Left lung (tissue), 10 donors: ENCODE results near the gene CARD9. TPM values are rescaled to one million over a fixed set of nuclear protein-coding genes. Genes with fewer than 3 reads are reported as not detected.

ENCODE experiments used
- ATAC-seq: fragments of 200-7000 bp; cut with Tn5 transposase; one replicate; pipeline ENCODE4 v1.9.1; 2020; ENCODE audit warnings: moderate library complexity
- DNase-seq, 4 donors: peaks; one replicate each; pipeline ENCODE4 v3.0.0-alpha.2; 2013 to 2020
- H3K27ac ChIP-seq, 2 donors: fragments of 200-600 bp; sonication (generic) in 1 of 2; one replicate each; pipeline versions ENCODE4 v1.5.0 to v1.8.0; 2020 to 2021
- H3K27me3 ChIP-seq, 2 donors: fragments of 200-600 bp; sonication (generic) in 1 of 2; one replicate each; pipeline versions ENCODE4 v1.5.0 to v1.8.0; 2020 to 2021
- H3K36me3 ChIP-seq, 2 donors: fragments of 200-600 bp; sonication (generic) in 1 of 2; one replicate each; pipeline versions ENCODE4 v1.5.0 to v1.8.0; 2020 to 2021
- H3K4me1 ChIP-seq, 2 donors: fragments of 200-600 bp; one replicate each; pipeline ENCODE4 v1.8.0; 2021
- H3K4me3 ChIP-seq, 2 donors: fragments of 200-600 bp; sonication (generic) in 1 of 2; one replicate each; pipeline versions ENCODE4 v1.5.0 to v1.8.0; 2020 to 2021; ENCODE audit warnings: mild to moderate bottlenecking in 1 of 2
- H3K9me3 ChIP-seq, 2 donors: fragments of 200-600 bp; sonication (generic) in 1 of 2; one replicate each; pipeline versions ENCODE4 v1.5.0 to v1.8.0; 2020 to 2021
- intact Hi-C, 2 donors: fragments of 100-400 bp; cut with DNase I; formaldehyde crosslinking; loops; one replicate each; pipeline versions ENCODE4 v1.11.2 to v1.14.2; 2022
- polyA plus RNA-seq, 6 donors: library from polyadenylated mRNA; unstranded; fragments of 120-200 nt; gene quantifications; one replicate each; pipeline ENCODE4 v1.2.1, GENCODE V29; 2013; ENCODE audit not compliant: insufficient read length in 6 of 6
- total RNA-seq, 2 donors: library from RNA; stranded (reverse); fragmentation: NEBNext Ultra II Directional; extraction: Animal tissue kit (Norgen Biotek cat#: 25700); gene quantifications; one replicate each; pipeline ENCODE4 v1.2.1, GENCODE V29; 2021
- TF ChIP-seq, protein P1 (sequence below), 2 donors: fragments of 200-600 bp; sonication (generic) in 1 of 2; IDR thresholded peaks; one replicate each; pipeline versions ENCODE4 v1.5.0 to v1.8.0; 2021; ENCODE audit warnings: antibody characterized with exemption in 2 of 2
- donor health status: DM: no; HTN: yes; CAD: no.
- donor health status: DM: no; HTN: no; CAD: no.

The CARD9 gene
- total and polyA plus RNA-seq, 8 donors, result 0.66 to 11.1 (median 1.4) TPM

DNA sequence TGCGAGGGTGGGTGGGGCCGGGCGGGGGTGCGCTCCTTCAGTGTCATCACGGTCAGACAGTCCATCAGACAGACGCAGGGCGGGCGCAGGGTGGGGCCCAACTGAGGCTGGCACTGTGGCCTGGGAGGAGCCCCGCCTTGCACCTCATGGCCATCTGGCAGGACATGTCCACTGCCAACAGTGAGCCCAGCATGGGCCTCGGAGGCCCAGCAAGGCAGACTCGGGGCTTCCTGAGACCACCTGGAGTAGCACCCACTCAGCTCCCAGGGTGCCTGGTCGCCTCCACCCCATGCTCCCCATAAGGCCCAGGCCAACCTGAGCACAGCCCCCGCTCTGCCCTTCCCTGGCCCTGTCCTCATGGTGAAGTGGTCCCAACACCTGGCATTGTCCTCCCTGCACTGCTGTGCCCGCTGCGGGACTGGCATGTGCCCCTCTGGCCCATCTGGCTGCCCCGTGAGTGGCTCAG, 54.7 kb downstream of the CARD9 start:
- TF ChIP-seq, protein P1, sequence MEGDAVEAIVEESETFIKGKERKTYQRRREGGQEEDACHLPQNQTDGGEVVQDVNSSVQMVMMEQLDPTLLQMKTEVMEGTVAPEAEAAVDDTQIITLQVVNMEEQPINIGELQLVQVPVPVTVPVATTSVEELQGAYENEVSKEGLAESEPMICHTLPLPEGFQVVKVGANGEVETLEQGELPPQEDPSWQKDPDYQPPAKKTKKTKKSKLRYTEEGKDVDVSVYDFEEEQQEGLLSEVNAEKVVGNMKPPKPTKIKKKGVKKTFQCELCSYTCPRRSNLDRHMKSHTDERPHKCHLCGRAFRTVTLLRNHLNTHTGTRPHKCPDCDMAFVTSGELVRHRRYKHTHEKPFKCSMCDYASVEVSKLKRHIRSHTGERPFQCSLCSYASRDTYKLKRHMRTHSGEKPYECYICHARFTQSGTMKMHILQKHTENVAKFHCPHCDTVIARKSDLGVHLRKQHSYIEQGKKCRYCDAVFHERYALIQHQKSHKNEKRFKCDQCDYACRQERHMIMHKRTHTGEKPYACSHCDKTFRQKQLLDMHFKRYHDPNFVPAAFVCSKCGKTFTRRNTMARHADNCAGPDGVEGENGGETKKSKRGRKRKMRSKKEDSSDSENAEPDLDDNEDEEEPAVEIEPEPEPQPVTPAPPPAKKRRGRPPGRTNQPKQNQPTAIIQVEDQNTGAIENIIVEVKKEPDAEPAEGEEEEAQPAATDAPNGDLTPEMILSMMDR (IDR thresholded peaks at IDR 0.05), result no peak
- H3K27me3 ChIP-seq, result no peaks in the 10 kb centered on the region
- DNase-seq, result peak in 1 of 4 donors; percentile 73
- H3K4me1 ChIP-seq, result no peaks in the 10 kb centered on the region
- no peak for ATAC-seq
- H3K36me3 ChIP-seq, result no peaks in the 10 kb centered on the region
- peaks cover 0 to 13% of the 10 kb centered on the region in 2 donors for H3K9me3 ChIP-seq
- no peak overlapping the region for H3K4me3 ChIP-seq
- no peak overlapping the region for H3K27ac ChIP-seq
- intact Hi-C loops, result no loop called here

DNA sequence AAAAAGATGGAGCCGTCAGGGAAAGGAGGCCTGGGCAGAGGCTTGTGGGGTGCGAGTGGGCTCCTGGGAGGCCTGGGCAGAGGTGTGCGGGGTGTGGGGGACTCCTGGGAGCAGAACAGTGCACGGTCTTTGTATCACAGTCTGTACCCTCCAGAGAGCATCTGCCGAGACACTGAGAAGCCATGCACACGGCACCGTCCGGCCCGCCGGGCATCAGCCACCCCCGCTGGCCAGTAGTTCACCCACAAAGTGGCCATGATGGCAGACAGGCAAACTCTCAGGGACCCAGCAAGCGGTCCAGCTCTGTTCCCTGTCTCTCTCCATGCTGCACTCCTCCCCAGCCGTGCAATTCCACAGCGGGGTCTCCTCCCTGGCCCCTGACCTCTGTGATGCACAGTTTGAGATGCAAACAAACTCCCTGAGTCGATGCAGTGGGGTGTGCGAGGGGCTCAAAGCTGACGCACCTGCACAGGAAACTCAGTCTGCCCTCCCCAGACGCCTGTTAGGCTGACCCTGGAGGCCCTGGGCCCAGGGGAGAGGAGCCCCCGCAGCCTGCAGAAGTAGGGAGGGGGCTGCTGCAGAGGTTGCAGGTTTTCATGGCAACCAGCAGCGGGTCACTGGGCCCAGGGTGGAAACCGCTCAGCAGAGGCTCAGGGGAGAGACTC, 55.2 kb downstream of the CARD9 start:
- no peaks in the 10 kb centered on the region for H3K27me3 ChIP-seq
- no peaks in the 10 kb centered on the region for H3K4me1 ChIP-seq
- ATAC-seq (no peak), DNase-seq (peak in 1 of 4 donors; percentile 43)
- no peaks in the 10 kb centered on the region for H3K36me3 ChIP-seq
- H3K27ac ChIP-seq, result no peak overlapping the region
- H3K9me3 ChIP-seq, result peaks cover 0 to 13% of the 10 kb centered on the region in 2 donors
- intact Hi-C loops, result no loop called here
- TF ChIP-seq, protein P1 (IDR thresholded peaks at IDR 0.05), result no peak
- no peak overlapping the region for H3K4me3 ChIP-seq

DNA sequence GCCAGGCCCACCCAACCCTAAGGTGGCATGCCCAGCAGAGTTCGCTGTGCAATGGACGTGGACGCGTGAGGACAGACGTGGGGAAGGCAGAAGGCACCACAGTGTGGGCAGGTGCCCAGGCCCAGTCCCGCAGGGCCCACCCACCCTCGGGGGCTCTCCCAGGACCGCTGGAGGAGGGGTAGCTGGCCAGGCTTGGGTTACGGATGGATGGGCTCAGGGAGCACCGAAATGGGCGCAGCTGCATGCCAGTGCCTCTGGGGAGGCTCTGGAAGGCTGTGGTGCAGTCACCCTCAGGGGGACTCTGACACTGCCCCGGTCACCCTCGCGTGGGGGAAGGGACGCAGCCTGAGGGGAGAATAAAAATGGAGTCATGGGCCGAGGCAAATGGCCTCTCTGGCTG, 55.8 kb downstream of the CARD9 start:
- Histone ChIP-seq H3K4me3 (no peak overlapping the region), H3K4me1 (no peaks in the 10 kb centered on the region), H3K9me3 (peaks cover 0 to 13% of the 10 kb centered on the region in 2 donors), H3K27ac (no peak overlapping the region), H3K36me3 (no peaks in the 10 kb centered on the region), H3K27me3 (no peaks in the 10 kb centered on the region)
- TF ChIP-seq, protein P1 (IDR thresholded peaks at IDR 0.05), result no peak
- intact Hi-C loops, result no loop called here
- DNase-seq, result peak in 1 of 4 donors; percentile 51
- ATAC-seq, result no peak

DNA sequence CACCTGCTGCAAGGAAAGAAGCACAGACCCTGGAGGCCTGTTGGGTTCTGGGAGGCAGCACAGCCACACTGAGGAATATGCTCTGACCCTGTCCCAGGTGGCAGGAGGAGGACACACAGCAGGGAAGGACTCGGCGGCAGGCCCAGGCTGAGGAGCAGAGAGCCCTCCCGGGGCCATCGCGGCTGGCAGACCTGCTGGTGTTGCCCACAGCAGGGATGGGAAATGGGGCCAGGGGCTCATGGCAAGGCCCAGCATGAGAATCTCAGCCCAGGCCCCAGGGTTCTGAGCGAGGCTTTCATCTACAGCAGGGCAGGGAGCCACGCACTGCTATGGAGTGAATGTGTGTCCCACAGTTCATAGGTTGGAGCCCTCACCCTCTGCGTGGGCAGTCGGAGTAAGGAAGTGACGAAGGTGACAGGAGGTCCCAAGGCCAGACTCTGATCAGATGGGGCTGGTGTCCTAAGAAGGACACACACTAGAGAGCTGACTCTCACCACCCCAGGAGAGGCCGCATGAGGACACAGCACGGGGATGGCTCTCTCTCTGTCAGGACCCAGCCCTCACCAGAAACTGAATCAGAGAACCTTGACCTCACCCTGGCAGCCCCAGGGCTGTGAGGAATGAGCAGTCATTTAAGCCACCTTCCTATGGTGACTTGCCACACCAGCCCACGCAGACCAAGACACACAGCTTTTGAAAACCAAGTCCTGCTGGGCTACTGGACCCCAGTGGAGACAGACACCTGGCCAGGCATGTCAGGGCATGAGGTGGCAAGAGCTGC, 56.4 kb downstream of the CARD9 start:
- DNase-seq (peak in 1 of 4 donors; percentile 57), ATAC-seq (no peak)
- Histone ChIP-seq H3K4me3 (no peak overlapping the region), H3K36me3 (no peaks in the 10 kb centered on the region), H3K9me3 (peaks cover 0 to 13% of the 10 kb centered on the region in 2 donors), H3K27me3 (peaks cover 0 to 5% of the 10 kb centered on the region in 2 donors), H3K4me1 (no peaks in the 10 kb centered on the region), H3K27ac (no peak overlapping the region)
- TF ChIP-seq, protein P1 (IDR thresholded peaks at IDR 0.05), result no peak
- intact Hi-C loops, result no loop called here

DNA sequence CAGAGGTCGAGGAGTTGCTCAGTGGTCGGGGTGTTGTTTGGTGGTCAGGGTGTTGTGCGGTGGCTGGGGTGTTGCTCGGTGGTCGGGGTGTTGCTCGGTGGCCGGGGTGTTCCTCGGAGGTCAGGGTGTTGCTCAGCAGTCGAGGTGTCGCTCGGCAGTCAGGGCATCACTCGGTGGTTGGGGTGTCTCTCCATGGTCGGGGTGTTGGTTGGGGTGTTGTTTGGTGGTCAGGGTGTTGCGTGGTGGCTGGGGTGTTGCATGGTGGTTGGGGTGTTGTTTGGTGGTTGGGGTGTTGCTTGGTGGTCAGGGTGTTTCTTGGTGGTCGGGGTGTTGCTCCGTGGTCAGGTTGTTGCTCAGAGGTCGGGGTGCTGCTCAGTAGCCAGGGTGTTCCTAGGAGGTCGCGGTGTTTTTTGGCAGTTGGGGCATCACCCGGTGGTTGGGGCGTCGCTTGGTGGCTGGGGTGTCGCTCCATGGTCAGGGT, 57.2 kb downstream of the CARD9 start:
- Histone ChIP-seq H3K4me3 (no peak overlapping the region), H3K27me3 (peaks cover 0 to 13% of the 10 kb centered on the region in 2 donors), H3K9me3 (peaks cover 0 to 13% of the 10 kb centered on the region in 2 donors), H3K4me1 (no peaks in the 10 kb centered on the region), H3K27ac (no peak overlapping the region), H3K36me3 (no peaks in the 10 kb centered on the region)
- DNase-seq (peak in 1 of 4 donors; percentile 71), ATAC-seq (no peak)
- TF ChIP-seq, protein P1 (IDR thresholded peaks at IDR 0.05), result no peak
- intact Hi-C loops, result no loop called here
